ENCODE data around the gene UBE2C.

UBE2C gene

GRCh38 chr20:45819466-45819865, 7.0 kb downstream of the UBE2C start:
- Mint-ChIP-seq H3K9me3 (no peaks in the 10 kb centered on the region), H3K27ac (no peak overlapping the region), H3K4me1 (peaks cover 49% of the 10 kb centered on the region), H3K27me3 (ENCODE audit: low read depth, poor library complexity) (peaks cover 29% of the 10 kb centered on the region), H3K4me3 (no peak overlapping the region), H3K36me3 (ENCODE audit: low read depth) (peaks cover 19% of the 10 kb centered on the region)
- no peak for TF ChIP-seq CTCF (IDR thresholded peaks at IDR 0.05)
- no peak for DNase-seq

- no peak for TF ChIP-seq CTCF (IDR thresholded peaks at IDR 0.05)
- H3K27me3 Mint-ChIP-seq (ENCODE audit: low read depth, poor library complexity): peaks cover 35% of the 10 kb centered on the region
- H3K36me3 Mint-ChIP-seq (ENCODE audit: low read depth): peaks cover 5% of the 10 kb centered on the region
- H3K4me1 Mint-ChIP-seq: peaks cover 50% of the 10 kb centered on the region
- H3K4me3 Mint-ChIP-seq: no peak overlapping the region
- no peak for DNase-seq
- no peaks in the 10 kb centered on the region for H3K9me3 Mint-ChIP-seq
- no peak overlapping the region for H3K27ac Mint-ChIP-seq
Observed at GRCh38 chr20:45821947-45822346, 9.5 kb downstream of the UBE2C start.

- Mint-ChIP-seq H3K27me3 (ENCODE audit: low read depth, poor library complexity) (peaks cover 35% of the 10 kb centered on the region), H3K4me1 (peaks cover 52% of the 10 kb centered on the region), H3K36me3 (ENCODE audit: low read depth) (peaks cover under 1% of the 10 kb centered on the region), H3K4me3 (no peak overlapping the region), H3K27ac (no peak overlapping the region), H3K9me3 (no peaks in the 10 kb centered on the region)
- no peak for TF ChIP-seq CTCF (IDR thresholded peaks at IDR 0.05)
- DNase-seq: no peak
Observed at GRCh38 chr20:45822857-45823256, 10.4 kb downstream of the UBE2C start.

- no peaks in the 10 kb centered on the region for H3K9me3 Mint-ChIP-seq
- peaks cover 59% of the 10 kb centered on the region for H3K4me1 Mint-ChIP-seq
- H3K36me3 Mint-ChIP-seq (ENCODE audit: low read depth): no peaks in the 10 kb centered on the region
- H3K4me3 Mint-ChIP-seq: peak overlapping the region; percentile 54
- H3K27ac Mint-ChIP-seq: no peak overlapping the region
- no peak for TF ChIP-seq CTCF (IDR thresholded peaks at IDR 0.05)
- peaks cover 38% of the 10 kb centered on the region for H3K27me3 Mint-ChIP-seq (ENCODE audit: low read depth, poor library complexity)
- peak; percentile 25 for DNase-seq
Observed at GRCh38 chr20:45823949-45824835, 11.7 kb downstream of the UBE2C start.

- H3K36me3 Mint-ChIP-seq (ENCODE audit: low read depth): no peaks in the 10 kb centered on the region
- peak overlapping the region; percentile 78 for H3K27ac Mint-ChIP-seq
- H3K4me3 Mint-ChIP-seq: no peak overlapping the region
- H3K27me3 Mint-ChIP-seq (ENCODE audit: low read depth, poor library complexity): peaks cover 35% of the 10 kb centered on the region
- H3K4me1 Mint-ChIP-seq: peaks cover 59% of the 10 kb centered on the region
- no peak for TF ChIP-seq CTCF (IDR thresholded peaks at IDR 0.05)
- no peak for DNase-seq
- no peaks in the 10 kb centered on the region for H3K9me3 Mint-ChIP-seq
Observed at GRCh38 chr20:45826381-45827019, 14.1 kb downstream of the UBE2C start.

All from nephron progenitor cell (in vitro differentiated cells).